WTC11 (cell line): ENCODE data around the gene NEB.

ENCODE experiments used
- CREB1 ChIP-seq: sonication (generic); formaldehyde crosslinking; IDR thresholded peaks from 2 replicates; pipeline ENCODE4 v1.8.0; 2023; ENCODE audit warnings: mild to moderate bottlenecking, missing genetic modification reagents
- CTCF ChIP-seq: fragments of 200-600 bp; IDR thresholded peaks from 2 replicates; pipeline ENCODE4 v1.8.0; 2022; ENCODE audit warnings: antibody characterized with exemption
- ESRRA ChIP-seq: sonication (generic); formaldehyde crosslinking; IDR thresholded peaks from 2 replicates; pipeline ENCODE4 v1.8.1; 2022; ENCODE audit warnings: mild to moderate bottlenecking, missing genetic modification reagents, borderline replicate concordance
- JUN ChIP-seq: sonication (generic); formaldehyde crosslinking; IDR thresholded peaks from 2 replicates; pipeline ENCODE4 v1.8.0; 2023; ENCODE audit warnings: mild to moderate bottlenecking, missing genetic modification reagents
- TCF7 ChIP-seq: sonication (generic); formaldehyde crosslinking; IDR thresholded peaks from 2 replicates; pipeline ENCODE4 v1.8.0; 2022; ENCODE audit warnings: mild to moderate bottlenecking, low read depth, missing genetic modification reagents, moderate library complexity
- ZNF232 ChIP-seq: sonication (generic); formaldehyde crosslinking; IDR thresholded peaks from 2 replicates; pipeline ENCODE4 v1.8.0; 2022; ENCODE audit warnings: mild to moderate bottlenecking, missing genetic modification reagents
- TF ChIP-seq, protein P1 (sequence below): sonication (generic); formaldehyde crosslinking; conservative IDR thresholded peaks from 2 replicates; pipeline ENCODE4 v1.8.1; 2022; ENCODE audit warnings: mild to moderate bottlenecking, missing genetic modification reagents
- TF ChIP-seq, protein P2 (sequence below): sonication (generic); formaldehyde crosslinking; IDR thresholded peaks from 2 replicates; pipeline ENCODE4 v1.8.1; 2023; ENCODE audit warnings: mild to moderate bottlenecking, missing genetic modification reagents, moderate library complexity

GRCh38 chr2:151551556-151551955, 182.7 kb downstream of the NEB start:
- TF ChIP-seq CTCF, result no peak
- TF ChIP-seq TCF7, result no peak
- TF ChIP-seq, protein P1, sequence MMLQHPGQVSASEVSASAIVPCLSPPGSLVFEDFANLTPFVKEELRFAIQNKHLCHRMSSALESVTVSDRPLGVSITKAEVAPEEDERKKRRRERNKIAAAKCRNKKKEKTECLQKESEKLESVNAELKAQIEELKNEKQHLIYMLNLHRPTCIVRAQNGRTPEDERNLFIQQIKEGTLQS (CRISPR knock-in tag), result no peak
- no peak for TF ChIP-seq CREB1 (CRISPR knock-in tag)
- TF ChIP-seq ESRRA, result no peak
- TF ChIP-seq, protein P2, sequence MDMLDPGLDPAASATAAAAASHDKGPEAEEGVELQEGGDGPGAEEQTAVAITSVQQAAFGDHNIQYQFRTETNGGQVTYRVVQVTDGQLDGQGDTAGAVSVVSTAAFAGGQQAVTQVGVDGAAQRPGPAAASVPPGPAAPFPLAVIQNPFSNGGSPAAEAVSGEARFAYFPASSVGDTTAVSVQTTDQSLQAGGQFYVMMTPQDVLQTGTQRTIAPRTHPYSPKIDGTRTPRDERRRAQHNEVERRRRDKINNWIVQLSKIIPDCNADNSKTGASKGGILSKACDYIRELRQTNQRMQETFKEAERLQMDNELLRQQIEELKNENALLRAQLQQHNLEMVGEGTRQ, result no peak
- no peak for TF ChIP-seq JUN (CRISPR knock-in tag)
- TF ChIP-seq ZNF232 (CRISPR knock-in tag), result no peak
